Neural progenitor cell (in vitro differentiated cells): Measurements from ENCODE around the gene CTSW.

Source experiments
- EZH2 ChIP-seq: fragments of 200-600 bp; sonication (generic); IDR thresholded peaks from 2 replicates; pipeline ENCODE4 v1.6.1; 2017; ENCODE audit warnings: antibody characterized with exemption, mild to moderate bottlenecking, moderate library complexity
- EZH2phosphoT487 ChIP-seq: fragments of 200-600 bp; sonication (generic); IDR thresholded peaks from 2 replicates; pipeline ENCODE4 v1.6.1; 2017; ENCODE audit warnings: antibody characterized with exemption
- TF ChIP-seq, protein P1 (sequence below): fragments of 200-600 bp; sonication (generic); IDR thresholded peaks from 2 replicates; pipeline ENCODE4 v1.5.1; 2017; ENCODE audit warnings: antibody characterized with exemption, mild to moderate bottlenecking

DNA sequence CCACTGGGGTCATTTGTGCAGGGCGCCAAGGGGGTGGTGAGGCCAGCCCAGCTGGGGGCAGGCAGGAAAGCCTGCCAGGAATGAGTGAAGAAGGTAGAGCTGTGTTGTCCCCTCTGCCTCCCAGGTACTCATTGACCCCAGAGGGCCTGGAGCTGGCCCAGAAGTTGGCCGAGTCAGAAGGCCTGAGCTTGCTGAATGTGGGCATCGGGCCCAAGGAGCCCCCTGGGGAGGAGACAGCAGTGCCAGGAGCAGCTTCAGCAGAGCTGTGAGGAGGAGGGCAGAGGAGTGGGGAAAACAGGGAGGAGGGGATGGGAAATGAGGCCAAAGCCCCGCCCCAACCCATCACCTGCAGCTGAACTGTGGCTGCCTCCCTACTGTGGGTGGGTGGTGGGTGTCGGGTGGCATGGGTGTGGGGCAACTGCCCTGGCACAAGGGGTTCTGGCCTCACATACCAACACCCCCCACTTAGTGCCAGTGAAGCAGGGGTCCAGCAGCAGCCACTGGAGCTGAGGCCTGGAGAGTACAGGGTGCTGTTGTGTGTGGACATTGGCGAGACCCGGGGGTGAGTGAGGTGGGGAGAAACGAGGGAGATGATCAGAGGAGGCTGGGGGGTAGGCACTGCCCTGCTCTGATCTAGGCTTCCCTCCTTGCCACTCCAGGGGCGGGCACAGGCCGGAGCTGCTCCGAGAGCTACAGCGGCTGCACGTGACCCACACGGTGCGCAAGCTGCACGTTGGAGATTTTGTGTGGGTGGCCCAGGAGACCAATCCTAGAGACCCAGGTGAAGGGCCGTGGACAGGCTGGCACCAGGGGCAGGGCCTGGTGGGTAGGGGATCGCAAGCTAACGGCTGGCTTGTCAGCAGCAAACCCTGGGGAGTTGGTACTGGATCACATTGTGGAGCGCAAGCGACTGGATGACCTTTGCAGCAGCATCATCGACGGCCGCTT is 16.4 kb upstream of the CTSW start:
- TF ChIP-seq, protein P1, sequence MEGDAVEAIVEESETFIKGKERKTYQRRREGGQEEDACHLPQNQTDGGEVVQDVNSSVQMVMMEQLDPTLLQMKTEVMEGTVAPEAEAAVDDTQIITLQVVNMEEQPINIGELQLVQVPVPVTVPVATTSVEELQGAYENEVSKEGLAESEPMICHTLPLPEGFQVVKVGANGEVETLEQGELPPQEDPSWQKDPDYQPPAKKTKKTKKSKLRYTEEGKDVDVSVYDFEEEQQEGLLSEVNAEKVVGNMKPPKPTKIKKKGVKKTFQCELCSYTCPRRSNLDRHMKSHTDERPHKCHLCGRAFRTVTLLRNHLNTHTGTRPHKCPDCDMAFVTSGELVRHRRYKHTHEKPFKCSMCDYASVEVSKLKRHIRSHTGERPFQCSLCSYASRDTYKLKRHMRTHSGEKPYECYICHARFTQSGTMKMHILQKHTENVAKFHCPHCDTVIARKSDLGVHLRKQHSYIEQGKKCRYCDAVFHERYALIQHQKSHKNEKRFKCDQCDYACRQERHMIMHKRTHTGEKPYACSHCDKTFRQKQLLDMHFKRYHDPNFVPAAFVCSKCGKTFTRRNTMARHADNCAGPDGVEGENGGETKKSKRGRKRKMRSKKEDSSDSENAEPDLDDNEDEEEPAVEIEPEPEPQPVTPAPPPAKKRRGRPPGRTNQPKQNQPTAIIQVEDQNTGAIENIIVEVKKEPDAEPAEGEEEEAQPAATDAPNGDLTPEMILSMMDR, result no peak
- no peak for TF ChIP-seq EZH2
- no peak for TF ChIP-seq EZH2phosphoT487
